H9 (cell line): ENCODE measurements around the gene CYB5A. TPM values are rescaled to one million over a fixed set of nuclear protein-coding genes. Genes with fewer than 3 reads are reported as not detected.

Experiments used
- DNase-seq: peaks from one replicate; pipeline ENCODE4 v3.0.0-alpha.2; 2017
- H2AFZ ChIP-seq: one replicate; pipeline ENCODE4 v1.6.1; 2013; ENCODE audit warnings: mild to moderate bottlenecking, low read length, control low read depth, moderate library complexity
- H2AK5ac ChIP-seq: 2 replicates; pipeline ENCODE4 v1.6.1; 2013; ENCODE audit warnings: low read length, control low read depth, mixed read lengths; ENCODE audit not compliant: insufficient read length
- H2BK120ac ChIP-seq: one replicate; pipeline ENCODE4 v1.6.1; 2013; ENCODE audit warnings: low read depth, mild to moderate bottlenecking, low read length, control low read depth, inconsistent platforms; ENCODE audit not compliant: poor library complexity, severe bottlenecking
- H2BK12ac ChIP-seq: 2 replicates; pipeline ENCODE4 v1.6.1; 2013; ENCODE audit warnings: low read length, control low read depth, mixed read lengths, low read depth; ENCODE audit not compliant: insufficient read length
- H2BK15ac ChIP-seq: 2 replicates; pipeline ENCODE4 v1.6.1; 2013; ENCODE audit warnings: low read depth, low read length, control low read depth
- H2BK20ac ChIP-seq: one replicate; pipeline ENCODE4 v1.6.1; 2013; ENCODE audit warnings: low read depth, mild to moderate bottlenecking, low read length, control low read depth, inconsistent platforms; ENCODE audit not compliant: poor library complexity, severe bottlenecking
- H2BK5ac ChIP-seq: 2 replicates; pipeline ENCODE4 v1.6.1; 2013; ENCODE audit warnings: low read length, control low read depth, mixed read lengths; ENCODE audit not compliant: insufficient read length
- H3K14ac ChIP-seq: 2 replicates; pipeline ENCODE4 v1.6.1; 2013; ENCODE audit warnings: low read length, control low read depth; ENCODE audit not compliant: insufficient read depth
- H3K18ac ChIP-seq: 2 replicates; pipeline ENCODE4 v1.6.1; 2013; ENCODE audit warnings: low read depth, mild to moderate bottlenecking, mixed read lengths, low read length, control low read depth; ENCODE audit not compliant: insufficient read length
- H3K23ac ChIP-seq: 2 replicates; pipeline ENCODE4 v1.6.1; 2013; ENCODE audit warnings: low read length, control low read depth, mixed read lengths, low read depth; ENCODE audit not compliant: insufficient read length
- H3K23me2 ChIP-seq: 2 replicates; pipeline ENCODE4 v1.6.1; 2013; ENCODE audit warnings: low read depth, mild to moderate bottlenecking, mixed read lengths, low read length, control low read depth; ENCODE audit not compliant: insufficient read length, poor library complexity, severe bottlenecking
- H3K27ac ChIP-seq: 2 replicates; pipeline ENCODE4 v1.5.1; 2013; ENCODE audit warnings: low read length, control low read depth, mixed read lengths, low read depth; ENCODE audit not compliant: insufficient read length
- H3K27me3 ChIP-seq: 2 replicates; pipeline ENCODE4 v1.6.1; 2013; ENCODE audit warnings: low read length, control low read depth, inconsistent platforms; ENCODE audit not compliant: insufficient read depth
- H3K4ac ChIP-seq: 2 replicates; pipeline ENCODE4 v1.6.1; 2013; ENCODE audit warnings: low read depth, mild to moderate bottlenecking, control low read depth, inconsistent platforms, low read length, moderate library complexity
- H3K4me1 ChIP-seq: 2 replicates; pipeline ENCODE4 v1.6.1; 2013; ENCODE audit warnings: low read length, control low read depth, inconsistent platforms; ENCODE audit not compliant: insufficient read depth
- H3K4me2 ChIP-seq: 2 replicates; pipeline ENCODE4 v1.6.1; 2013; ENCODE audit warnings: low read length, control low read depth, mixed read lengths; ENCODE audit not compliant: insufficient read length, insufficient read depth
- H3K56ac ChIP-seq: 2 replicates; pipeline ENCODE4 v1.6.1; 2013; ENCODE audit warnings: low read depth, mild to moderate bottlenecking, mixed read lengths, low read length, control low read depth; ENCODE audit not compliant: insufficient read length
- H3K79me1 ChIP-seq: 2 replicates; pipeline ENCODE4 v1.6.1; 2013; ENCODE audit warnings: low read depth, mild to moderate bottlenecking, moderate library complexity, low read length, control low read depth, inconsistent platforms; ENCODE audit not compliant: insufficient read depth, poor library complexity, severe bottlenecking
- H3K79me2 ChIP-seq: 2 replicates; pipeline ENCODE4 v1.6.1; 2013; ENCODE audit warnings: low read length, control low read depth, inconsistent platforms; ENCODE audit not compliant: insufficient read depth
- H3K9ac ChIP-seq: 2 replicates; pipeline ENCODE4 v1.6.1; 2013; ENCODE audit warnings: low read length, control low read depth, mixed read lengths; ENCODE audit not compliant: insufficient read length; ENCODE audit errors: extremely low read depth
- H3K9me3 ChIP-seq: one replicate; pipeline ENCODE4 v1.6.1; 2013; ENCODE audit warnings: low read depth, low read length, inconsistent platforms; ENCODE audit not compliant: control insufficient read depth
- H3T11ph ChIP-seq: one replicate; pipeline ENCODE4 v1.6.1; 2013; ENCODE audit warnings: mild to moderate bottlenecking, low read length, control low read depth, inconsistent platforms
- H4K20me1 ChIP-seq: one replicate; pipeline ENCODE4 v1.6.1; 2013; ENCODE audit not compliant: control insufficient read depth, insufficient read length, insufficient read depth
- H4K5ac ChIP-seq: 2 replicates; pipeline ENCODE4 v1.6.1; 2013; ENCODE audit warnings: low read depth, mild to moderate bottlenecking, mixed read lengths, low read length, control low read depth; ENCODE audit not compliant: insufficient read length
- H4K8ac ChIP-seq: replicated peaks from 2 replicates; pipeline ENCODE4 v1.6.1; 2013; ENCODE audit warnings: low read length, control low read depth, mixed read lengths, low read depth; ENCODE audit not compliant: insufficient read length
- H4K91ac ChIP-seq: 2 replicates; pipeline ENCODE4 v1.6.1; 2013; ENCODE audit warnings: low read depth, mild to moderate bottlenecking, moderate library complexity, mixed read lengths, low read length, control low read depth; ENCODE audit not compliant: insufficient read length
- H3K27ac Mint-ChIP-seq, 3 experiments: 2 replicates in 2 of 3; 3 replicates in 1 of 3; pipeline ENCODE4 v1.8.0; 2020 to 2021; ENCODE audit warnings: mixed read lengths in 3 of 3, mild to moderate bottlenecking in 1 of 3, moderate library complexity in 1 of 3
- H3K27me3 Mint-ChIP-seq: 2 replicates; pipeline ENCODE4 v1.8.0; 2021; ENCODE audit warnings: low read depth, mild to moderate bottlenecking, moderate library complexity, mixed read lengths
- H3K36me3 Mint-ChIP-seq, 3 experiments: 2 replicates in 2 of 3; 3 replicates in 1 of 3; pipeline ENCODE4 v1.8.0; 2020 to 2021; ENCODE audit warnings: low read depth in 3 of 3, mixed read lengths in 3 of 3; ENCODE audit not compliant: insufficient read depth in 1 of 3
- H3K4me1 Mint-ChIP-seq, 2 experiments: 2 replicates each; pipeline ENCODE4 v1.8.0; 2020; ENCODE audit warnings: mixed read lengths in 2 of 2
- H3K4me3 Mint-ChIP-seq, 2 experiments: 2 replicates in 1 of 2; 3 replicates in 1 of 2; pipeline ENCODE4 v1.8.0; 2020 to 2021; ENCODE audit warnings: mild to moderate bottlenecking in 2 of 2, mixed read lengths in 2 of 2, moderate library complexity in 1 of 2
- H3K9me3 Mint-ChIP-seq, 2 experiments: 2 replicates in 1 of 2; 3 replicates in 1 of 2; pipeline ENCODE4 v1.8.0; 2020; ENCODE audit warnings: mild to moderate bottlenecking in 2 of 2, mixed read lengths in 2 of 2, moderate library complexity in 1 of 2
- WGBS: extraction: QIAGEN DNeasy Blood & Tissue Kit; methylation state at CpG from one replicate; pipeline ENCODE4 v1.1.7; 2013; ENCODE audit warnings: missing lambda C conversion rate, low lambda C conversion rate, mixed read lengths; ENCODE audit not compliant: insufficient read length; ENCODE audit errors: extremely low coverage; 5-methylcytosine and 5-hydroxymethylcytosine counted together
- long read RNA-seq: library from polyadenylated mRNA; unstranded; transcript quantifications from one replicate; pipeline ENCODE4 v2.0.0, GENCODE V29; 2020
- total RNA-seq: library from RNA; stranded (reverse); gene quantifications from 2 replicates; pipeline ENCODE4 v1.2.1, GENCODE V29; 2021
- TF ChIP-seq, protein P1 (sequence below): fragments of 200-600 bp; sonication (generic); conservative IDR thresholded peaks from 3 replicates; pipeline ENCODE4 v1.8.0; 2021; ENCODE audit warnings: antibody characterized with exemption, mild to moderate bottlenecking

The CYB5A gene, protein sequence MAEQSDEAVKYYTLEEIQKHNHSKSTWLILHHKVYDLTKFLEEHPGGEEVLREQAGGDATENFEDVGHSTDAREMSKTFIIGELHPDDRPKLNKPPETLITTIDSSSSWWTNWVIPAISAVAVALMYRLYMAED
- total RNA-seq = 87.9 and 93.2 TPM in 2 replicates
- long read RNA-seq, transcript CYB5A-202 (5 exons, 3,283 nt) = major isoform, 68 of 74 reads
- long read RNA-seq, partial matches to known transcripts = 1 of 74 reads
- long read RNA-seq, other reads (novel, unspliced or antisense) = 4 of 74 reads

DNA sequence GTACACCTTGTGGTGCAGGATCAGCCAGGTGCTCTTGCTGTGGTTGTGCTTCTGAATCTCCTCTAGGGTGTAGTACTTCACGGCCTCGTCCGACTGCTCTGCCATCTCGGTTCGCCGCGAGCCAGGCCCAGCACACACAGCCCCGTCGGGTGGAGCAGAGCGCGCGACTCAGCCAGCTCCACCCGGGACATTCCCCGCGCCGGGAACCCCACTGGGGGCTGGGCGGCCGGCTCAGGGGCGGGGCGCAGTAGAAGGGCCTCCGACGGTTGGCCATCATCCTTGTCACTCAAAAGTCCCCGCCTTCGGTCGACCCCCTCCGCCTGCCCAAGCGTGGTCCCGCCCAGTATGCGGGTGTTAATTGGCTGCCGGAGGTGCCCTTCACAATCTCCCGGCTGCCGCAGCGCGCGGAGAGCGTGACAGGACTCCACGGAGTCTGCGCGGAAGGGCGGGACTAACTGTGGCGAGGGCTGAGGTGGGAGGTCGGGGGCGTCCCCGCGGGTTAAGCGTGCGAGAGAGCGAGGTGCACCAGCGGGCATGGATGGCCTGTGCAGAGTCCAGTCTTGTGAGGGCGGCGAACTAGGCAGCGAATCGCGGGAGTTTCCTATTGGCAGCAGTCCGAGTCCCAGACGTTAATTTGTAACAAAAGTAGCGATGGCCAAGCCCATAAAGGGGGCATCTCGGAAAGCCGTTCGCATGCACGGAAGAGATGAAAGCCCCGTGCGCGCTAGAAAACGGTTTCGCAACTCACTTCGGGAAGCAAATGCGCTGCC, at the start of gene CYB5A:
Gene CYB5A, minus strand, starts transcription at position 193 of the 770 bp plus-strand sequence. Its CDS starts 88 bp downstream, at position 105.
- Histone ChIP-seq H2BK15ac (no peak within 1 kb of the TSS), H3K79me1 (no peaks in the 10 kb centered on the region), H3K9me3 (peaks cover 4% of the 10 kb centered on the region), H2AK5ac (no peak within 1 kb of the TSS), H3K14ac (0 out of 2 replicates have a peak within 1 kb of the TSS, but pooled peaks have one; percentile 3), H3K27ac (no peak within 1 kb of the TSS), H4K20me1 (no peaks in the 10 kb centered on the region), H3K79me2 (peaks cover 11% of the 10 kb centered on the region; the same call in 1 of the 2 replicates), H3T11ph (no peak within 1 kb of the TSS), H3K27me3 (no peaks in the 10 kb centered on the region), H4K5ac (no peak within 1 kb of the TSS), H4K8ac (no peak within 1 kb of the TSS), H3K18ac (no peak within 1 kb of the TSS), H3K23me2 (peaks cover 2% of the 10 kb centered on the region), H4K91ac (no peak within 1 kb of the TSS), H3K4me1 (peaks cover 13% of the 10 kb centered on the region; the same call in 1 of the 2 replicates), H3K23ac (no peak within 1 kb of the TSS), H2AFZ (no peak within 1 kb of the TSS), H2BK20ac (no peak within 1 kb of the TSS), H2BK5ac (no peak within 1 kb of the TSS), H3K9ac (peak within 1 kb of the TSS; percentile 40), H2BK12ac (no peak within 1 kb of the TSS), H3K4me2 (peak within 1 kb of the TSS; percentile 60), H3K56ac (no peak within 1 kb of the TSS), H2BK120ac (no peak within 1 kb of the TSS), H3K4ac (no peak within 1 kb of the TSS)
- Mint-ChIP-seq H3K27me3 (peaks cover 3% of the 10 kb centered on the region), H3K4me3 (peak within 1 kb of the TSS; percentile 87 to 96), H3K4me1 (peaks cover 25 to 32% of the 10 kb centered on the region in 2 experiments), H3K36me3 (no peaks in the 10 kb centered on the region; a peak in 3 of 7 replicates), H3K9me3 (no peaks in the 10 kb centered on the region; a peak in 3 of 5 replicates), H3K27ac (peak within 1 kb of the TSS; percentile 76 to 96 (median 96))
- DNase-seq = peak; percentile 96
- no CpG with 5 or more reads among the region's 68 CpGs for WGBS
- TF ChIP-seq, protein P1, sequence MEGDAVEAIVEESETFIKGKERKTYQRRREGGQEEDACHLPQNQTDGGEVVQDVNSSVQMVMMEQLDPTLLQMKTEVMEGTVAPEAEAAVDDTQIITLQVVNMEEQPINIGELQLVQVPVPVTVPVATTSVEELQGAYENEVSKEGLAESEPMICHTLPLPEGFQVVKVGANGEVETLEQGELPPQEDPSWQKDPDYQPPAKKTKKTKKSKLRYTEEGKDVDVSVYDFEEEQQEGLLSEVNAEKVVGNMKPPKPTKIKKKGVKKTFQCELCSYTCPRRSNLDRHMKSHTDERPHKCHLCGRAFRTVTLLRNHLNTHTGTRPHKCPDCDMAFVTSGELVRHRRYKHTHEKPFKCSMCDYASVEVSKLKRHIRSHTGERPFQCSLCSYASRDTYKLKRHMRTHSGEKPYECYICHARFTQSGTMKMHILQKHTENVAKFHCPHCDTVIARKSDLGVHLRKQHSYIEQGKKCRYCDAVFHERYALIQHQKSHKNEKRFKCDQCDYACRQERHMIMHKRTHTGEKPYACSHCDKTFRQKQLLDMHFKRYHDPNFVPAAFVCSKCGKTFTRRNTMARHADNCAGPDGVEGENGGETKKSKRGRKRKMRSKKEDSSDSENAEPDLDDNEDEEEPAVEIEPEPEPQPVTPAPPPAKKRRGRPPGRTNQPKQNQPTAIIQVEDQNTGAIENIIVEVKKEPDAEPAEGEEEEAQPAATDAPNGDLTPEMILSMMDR = peak; percentile 43; the same call in 2 of the 3 replicates
